Pericardium fibroblast (primary cell): ENCODE data around the gene RNF175. TPM values are rescaled to one million over a fixed set of nuclear protein-coding genes. Genes with fewer than 3 reads are reported as not detected.

Source experiments
- total RNA-seq: library from RNA; depleted of rRNA; stranded (reverse); fragments of >200 nt; gene quantifications from 2 replicates; pipeline ENCODE4 v1.2.3, GENCODE V29; 2015

RNF175 gene
- not detected in 2 replicates for total RNA-seq

DNA sequence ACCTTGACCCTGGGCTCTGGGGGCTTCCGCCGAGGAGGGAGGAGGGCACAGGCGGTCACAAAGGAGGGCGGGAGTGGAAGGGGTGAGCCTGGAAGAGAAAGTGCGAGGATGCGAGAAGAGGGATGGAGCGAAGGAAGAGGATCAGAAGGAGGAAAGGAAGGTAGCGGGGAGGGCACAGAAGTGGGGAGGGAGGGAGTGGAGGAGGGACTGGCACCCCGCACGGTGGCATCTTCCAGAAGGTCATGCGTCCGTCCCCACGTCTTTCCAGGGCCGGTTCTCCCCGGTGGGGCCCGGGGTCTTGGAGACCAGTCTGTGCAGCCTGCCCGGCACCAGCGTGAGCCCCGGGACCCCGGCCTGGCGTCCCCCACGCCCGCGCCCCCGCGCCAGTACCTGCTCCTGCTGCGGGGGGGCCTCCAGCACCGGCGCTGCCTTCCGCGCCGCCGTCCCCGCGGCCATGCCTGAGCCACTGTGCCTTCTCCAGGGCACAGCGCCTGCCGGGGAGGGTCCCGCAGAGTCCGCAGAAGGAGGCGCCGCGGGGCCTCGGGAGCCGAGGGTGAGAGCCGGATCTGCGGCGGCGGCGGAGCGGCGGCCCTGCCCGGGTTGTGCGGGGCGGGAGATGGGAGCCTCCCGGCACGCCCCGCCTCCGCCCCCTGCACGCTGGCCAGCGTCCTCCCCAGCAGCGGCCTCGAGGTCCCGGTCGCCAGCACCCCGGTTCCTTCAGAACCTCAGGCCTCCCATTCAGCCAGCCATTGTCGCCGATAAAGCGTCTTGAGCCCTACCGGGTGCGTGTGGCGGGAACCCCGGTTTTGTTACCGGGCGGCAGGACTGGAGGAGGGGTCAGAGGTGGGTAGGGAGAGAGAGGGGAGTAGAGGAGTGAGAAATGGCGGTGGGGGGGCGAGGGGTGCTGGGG is at the start of gene RNF175:
Gene RNF175 (minus strand): TSS at position 618 of the 910 bp plus-strand sequence. CDS start 162 bp downstream, at position 456.

DNA sequence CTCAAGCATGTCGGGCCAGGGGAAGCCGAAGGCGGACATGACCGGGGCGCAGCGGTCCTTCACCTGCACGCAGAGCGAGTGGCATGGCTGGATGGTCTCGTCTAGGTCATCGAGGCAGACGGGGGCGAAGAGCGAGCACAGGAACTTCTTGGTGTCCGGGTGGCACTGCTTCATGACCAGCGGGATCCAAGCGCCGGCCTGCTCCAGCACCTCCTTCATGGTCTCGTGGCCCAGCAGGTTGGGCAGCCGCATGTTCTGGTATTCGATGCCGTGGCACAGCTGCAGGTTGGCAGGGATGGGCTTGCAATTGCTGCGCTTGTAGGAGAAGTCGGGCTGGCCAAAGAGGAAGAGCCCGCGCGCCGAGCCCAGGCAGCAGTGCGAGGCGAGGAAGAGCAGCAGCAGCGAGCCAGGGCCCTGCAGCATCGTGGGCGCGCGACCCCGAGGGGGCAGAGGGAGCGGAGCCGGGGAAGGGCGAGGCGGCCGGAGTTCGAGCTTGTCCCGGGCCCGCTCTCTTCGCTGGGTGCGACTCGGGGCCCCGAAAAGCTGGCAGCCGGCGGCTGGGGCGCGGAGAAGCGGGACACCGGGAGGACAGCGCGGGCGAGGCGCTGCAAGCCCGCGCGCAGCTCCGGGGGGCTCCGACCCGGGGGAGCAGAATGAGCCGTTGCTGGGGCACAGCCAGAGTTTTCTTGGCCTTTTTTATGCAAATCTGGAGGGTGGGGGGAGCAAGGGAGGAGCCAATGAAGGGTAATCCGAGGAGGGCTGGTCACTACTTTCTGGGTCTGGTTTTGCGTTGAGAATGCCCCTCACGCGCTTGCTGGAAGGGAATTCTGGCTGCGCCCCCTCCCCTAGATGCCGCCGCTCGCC is 28.8 kb upstream of the RNF175 start, which contains the start of gene SFRP2:
Gene SFRP2 (minus strand): TSS at position 671 of the 864 bp plus-strand sequence. CDS start 248 bp downstream, at position 423.

GRCh38 chr4:153684182-153684970 is 75.4 kb downstream of the RNF175 start, which contains the start of gene TLR2:
TLR2 (plus strand) TSS chr4:153684280; CDS start chr4:153702908, 18,628 bp downstream.

Other genes with a start within 250 kb of the RNF175 start
- gene TLR2, start 75.7 kb downstream of the RNF175 start, total RNA-seq, result 0.09 and 0.35 TPM in 2 replicates
- gene SFRP2, start 29.1 kb upstream of the RNF175 start, total RNA-seq, result 1.4 and 11.3 TPM in 2 replicates